ENCODE measurements around the gene PRKAA2.
"Not testable (repeated sequence)": the region's sequence is repeated elsewhere in the genome, so short reads cannot be mapped to it uniquely, and the experiment has no call there.

GRCh38 chr1:56595397-56596191 is 49.5 kb upstream of the PRKAA2 start:
- TF ChIP-seq CTCF (conservative IDR thresholded peaks at IDR 0.05; ENCODE audit: low read depth, low read length); EZH2 (IDR thresholded peaks at IDR 0.05; ENCODE audit: low read length, unreplicated experiment); EZH2phosphoT487 (IDR thresholded peaks at IDR 0.05; ENCODE audit: borderline replicate concordance, low read length): not testable (repeated sequence)
